SKM-1 treated with dmso at 0.1 percent for 144 hours (cell line): Measurements from ENCODE around the gene LTN1.
"Not testable (repeated sequence)": the region's sequence is repeated elsewhere in the genome, so short reads cannot be mapped to it uniquely, and the experiment has no call there.

ENCODE experiments used
- DNase-seq: peaks from one replicate; lab custom pipeline; 2025; ENCODE audit not compliant: unreplicated experiment; lab: John Stamatoyannopoulos, UW

The LTN1 gene

GRCh38 chr21:28992526-28993292, at the start of gene LTN1:
LTN1 (minus strand) TSS chr21:28992877; CDS start chr21:28992805, 72 bp downstream.
- DNase-seq = peak; percentile 97

GRCh38 chr21:29034678-29035077, 42.0 kb upstream of the LTN1 start:
- DNase-seq = no peak

DNA sequence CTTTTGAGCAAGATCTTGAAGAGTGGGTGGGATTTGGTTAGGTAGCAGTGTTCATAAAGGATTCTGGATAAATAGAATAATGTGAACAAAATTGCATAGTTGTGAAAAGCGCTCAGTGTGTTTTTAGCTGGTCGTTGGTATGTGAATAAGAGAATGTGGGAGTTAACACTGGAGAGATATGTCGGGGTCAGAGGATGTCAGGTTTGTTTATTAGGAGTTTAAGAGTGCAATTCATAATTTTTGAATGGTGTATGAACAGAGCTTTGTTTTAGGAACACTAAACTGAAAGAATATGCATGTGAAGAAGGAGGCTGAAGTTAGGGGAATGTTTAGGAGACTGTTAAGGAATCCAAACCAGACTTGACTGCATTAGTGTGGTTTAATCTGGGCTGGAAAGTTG, 41.2 kb upstream of the LTN1 start:
- DNase-seq = no peak

GRCh38 chr21:29033301-29033700, 40.6 kb upstream of the LTN1 start:
- no peak for DNase-seq

- DNase-seq = no peak
Observed at GRCh38 chr21:29030909-29031308, 38.2 kb upstream of the LTN1 start.

DNA sequence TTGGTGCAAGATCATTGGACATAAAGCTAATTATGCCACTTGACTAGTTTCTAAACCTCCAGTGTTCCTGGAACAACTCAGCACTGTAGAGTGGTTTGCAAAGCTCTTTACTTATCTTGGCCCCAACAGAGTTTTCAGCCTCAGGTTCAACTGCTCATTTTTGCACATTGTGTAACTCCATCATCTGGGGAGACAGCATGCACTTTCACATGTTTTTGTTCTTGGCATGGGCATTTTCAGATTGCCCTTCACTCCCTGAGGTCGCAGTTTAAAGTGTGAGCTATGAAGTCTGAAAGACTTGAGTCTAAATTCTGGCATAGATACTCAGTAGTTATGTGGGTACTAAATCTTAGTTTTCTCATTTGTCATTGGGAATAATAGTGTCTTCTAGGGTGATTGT, 36.8 kb upstream of the LTN1 start:
- DNase-seq = no peak

DNA sequence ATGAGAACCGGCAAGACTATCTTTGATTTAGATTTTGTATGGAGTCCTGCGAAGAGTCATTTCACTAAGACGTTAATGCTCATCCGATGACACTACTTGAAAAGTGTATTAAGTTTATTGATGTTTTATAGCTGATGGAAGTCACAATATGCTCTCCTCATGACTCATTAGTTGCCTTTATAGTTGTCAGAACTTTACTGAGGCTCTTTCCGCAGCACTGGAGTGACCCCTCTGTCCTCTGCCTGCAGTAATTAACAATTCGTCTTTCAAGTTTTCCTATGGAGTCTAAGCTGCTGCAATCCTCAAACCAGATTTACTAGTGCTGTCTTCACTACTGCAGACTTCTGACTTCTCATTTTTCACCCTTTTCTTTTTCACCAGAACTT, 32.6 kb upstream of the LTN1 start:
- DNase-seq = no peak

DNA sequence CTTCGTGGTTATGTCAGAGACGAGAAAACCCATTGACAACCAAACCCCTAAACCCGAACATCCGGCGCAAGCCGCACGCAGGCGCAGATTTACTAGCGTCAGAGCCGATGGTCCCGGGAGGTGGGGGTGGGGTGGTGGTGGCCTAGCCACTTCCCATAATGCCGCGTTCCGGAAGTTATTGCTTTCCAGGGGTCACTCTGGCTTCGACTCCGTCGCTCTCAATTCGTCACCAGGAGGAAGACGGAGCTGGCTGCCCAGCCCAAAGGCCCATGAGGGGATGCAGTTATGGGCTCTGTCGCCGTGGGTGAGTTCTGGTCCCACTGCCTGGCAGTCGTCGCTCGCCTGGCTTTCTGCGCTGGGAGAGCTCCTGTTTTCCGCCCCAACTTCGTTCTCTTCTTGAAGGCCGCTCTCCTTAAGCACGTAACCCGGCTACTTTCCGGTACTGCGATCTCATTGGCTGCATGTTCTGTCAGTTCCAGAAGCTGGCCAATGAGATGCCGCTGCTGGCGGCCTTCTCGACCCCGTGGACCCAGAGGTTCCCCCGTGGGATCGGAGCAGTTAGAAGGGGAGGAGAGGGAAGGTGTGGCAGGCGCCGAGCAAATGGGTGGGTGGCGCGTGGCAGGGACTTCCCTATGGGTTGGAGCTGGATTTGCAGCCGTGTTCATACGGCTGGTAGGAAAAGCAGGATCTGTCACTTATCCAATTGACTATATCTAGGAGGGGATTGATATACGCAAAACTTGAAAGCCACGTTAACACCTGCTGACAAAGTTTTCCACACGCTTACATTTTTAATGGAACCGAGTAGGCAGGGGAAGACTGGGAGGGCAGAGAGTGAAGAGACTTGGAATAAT, 32.0 kb upstream of the LTN1 start, which contains the start of gene USP16:
USP16 (plus strand) TSS at position 195 of the 854 bp plus-strand sequence. CDS start 3,246 bp downstream, outside the sequence.
- DNase-seq = peak; percentile 93

- no peak for DNase-seq
Observed at GRCh38 chr21:29022166-29022565, 29.5 kb upstream of the LTN1 start.

- no peak for DNase-seq
Observed at GRCh38 chr21:29018540-29018939, 25.9 kb upstream of the LTN1 start.

- peak; percentile 26 for DNase-seq
Observed at GRCh38 chr21:29017639-29018237, 25.1 kb upstream of the LTN1 start.

- not testable (repeated sequence) for DNase-seq
Observed at GRCh38 chr21:29011236-29011635, 18.6 kb upstream of the LTN1 start.

DNA sequence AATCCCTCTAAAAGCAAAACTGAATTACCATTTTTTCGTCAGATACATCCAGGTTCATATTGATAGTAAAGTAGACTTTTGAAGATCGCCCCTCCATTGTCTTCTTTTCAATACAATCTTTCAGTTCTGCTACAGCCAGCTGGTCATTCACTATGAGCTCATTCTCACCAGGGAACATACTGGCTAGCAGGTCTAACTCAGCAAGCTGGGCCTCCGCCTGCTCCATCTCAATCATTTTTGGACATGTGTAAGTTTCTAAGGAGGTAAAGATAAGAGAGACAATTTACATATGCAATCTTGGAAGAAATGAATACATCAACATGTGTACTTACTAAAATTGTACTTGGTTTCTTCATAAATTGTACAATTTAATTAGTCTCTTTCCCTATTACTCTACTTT, 15.7 kb upstream of the LTN1 start:
- DNase-seq = no peak

GRCh38 chr21:29007810-29008209, 15.1 kb upstream of the LTN1 start:
- DNase-seq = no peak

- no peak for DNase-seq
Observed at GRCh38 chr21:29007135-29007534, 14.5 kb upstream of the LTN1 start.

GRCh38 chr21:29005696-29006095, 13.0 kb upstream of the LTN1 start:
- no peak for DNase-seq

GRCh38 chr21:29002442-29003144, 9.9 kb upstream of the LTN1 start:
- peak; percentile 94 for DNase-seq

GRCh38 chr21:28993293-28993629, 584 bp upstream of the LTN1 start:
- DNase-seq = no peak

GRCh38 chr21:28991861-28992525, 684 bp downstream of the LTN1 start:
- no peak for DNase-seq

DNA sequence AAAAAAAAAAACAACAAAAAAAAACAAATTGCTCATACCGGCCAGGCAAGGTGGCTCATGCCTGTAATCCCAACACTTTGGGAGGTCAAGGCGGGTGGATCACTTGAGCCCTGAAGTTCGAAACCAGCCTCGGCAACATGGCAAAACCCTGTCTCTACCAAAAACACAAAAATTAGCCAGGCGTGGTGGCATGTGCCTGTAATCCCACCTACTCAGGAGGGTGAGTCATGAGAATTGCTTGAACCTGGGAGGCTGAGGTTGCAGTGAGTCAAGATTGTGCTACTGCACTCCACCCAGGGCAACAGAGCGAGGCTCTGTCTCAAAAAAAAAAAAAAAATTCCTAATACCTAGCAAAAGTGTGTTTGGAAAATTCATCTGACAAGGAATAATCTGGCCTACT, 4.5 kb downstream of the LTN1 start:
- not testable (repeated sequence) for DNase-seq

DNA sequence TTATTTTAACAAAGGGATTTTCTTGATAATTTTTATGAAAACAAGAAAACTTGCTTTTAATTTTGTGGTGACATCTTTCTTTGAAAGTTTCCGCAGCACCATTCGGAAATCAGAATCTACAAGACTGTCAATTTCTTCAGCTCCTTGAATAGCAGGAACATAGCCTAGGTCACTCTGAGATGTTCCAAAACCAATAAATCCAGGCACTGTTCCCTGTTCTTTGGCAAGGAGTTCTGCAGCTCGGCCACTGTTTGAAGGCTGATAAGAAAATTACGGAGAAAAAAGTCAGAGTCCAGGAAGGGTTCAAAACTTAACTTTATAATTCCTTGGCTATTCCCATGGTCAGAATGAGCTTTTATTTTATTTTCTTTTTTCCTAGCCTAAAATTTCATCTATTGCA, 6.0 kb downstream of the LTN1 start:
- DNase-seq = no peak
